ENCODE results near the gene SCNN1B. TPM values are rescaled to one million over a fixed set of nuclear protein-coding genes. Genes with fewer than 3 reads are reported as not detected.
"Not testable (repeated sequence)": the region's sequence is repeated elsewhere in the genome, so short reads cannot be mapped to it uniquely, and the experiment has no call there.

SCNN1B gene
- total RNA-seq, 2 donors from 2014 or later = 0.18 to 0.91 TPM

GRCh38 chr16:23284584-23284983 lies 17.5 kb upstream of the SCNN1B start:
- ATAC-seq = no peak
- no peak for DNase-seq
- intact Hi-C loops (cut with DNase I) = loop anchor here in 1 of 2 donors (10.0 kb wide), 1 partner anchor 50 kb away; no protein-coding TSS in a partner anchor

- intact Hi-C loops (cut with DNase I) = loop anchor here in 1 of 2 donors (10.0 kb wide), 1 partner anchor 49 kb away; no protein-coding TSS in a partner anchor
- ATAC-seq = no peak
- no peak for DNase-seq
Measured at GRCh38 chr16:23286131-23286532, 16.0 kb upstream of the SCNN1B start.

- ATAC-seq (no peak), DNase-seq (no peak)
- intact Hi-C loops (cut with DNase I) = loop anchor here in 1 of 2 donors (10.0 kb wide), 1 partner anchor 47 kb away; no protein-coding TSS in a partner anchor
Measured at GRCh38 chr16:23288209-23288608, 13.9 kb upstream of the SCNN1B start.

GRCh38 chr16:23288726-23289512 lies 13.2 kb upstream of the SCNN1B start:
- ATAC-seq = no peak
- intact Hi-C loops (cut with DNase I) = loop anchor here in 1 of 2 donors (10.0 kb wide), 1 partner anchor 46 kb away; no protein-coding TSS in a partner anchor
- DNase-seq = no peak

GRCh38 chr16:23290189-23291062 lies 11.7 kb upstream of the SCNN1B start:
- no peak for DNase-seq
- ATAC-seq = no peak
- intact Hi-C loops (cut with DNase I) = no loop called here

GRCh38 chr16:23293016-23293415 lies 9.1 kb upstream of the SCNN1B start:
- ATAC-seq = no peak
- no peak for DNase-seq
- intact Hi-C loops (cut with DNase I) = no loop called here

- DNase-seq (no peak), ATAC-seq (no peak)
- intact Hi-C loops (cut with DNase I) = no loop called here
Measured at GRCh38 chr16:23294260-23294659, 7.8 kb upstream of the SCNN1B start.

- ATAC-seq = no peak
- intact Hi-C loops (cut with DNase I) = no loop called here
- DNase-seq = no peak
Measured at GRCh38 chr16:23296994-23297393, 5.1 kb upstream of the SCNN1B start.

GRCh38 chr16:23298290-23298915 lies 3.7 kb upstream of the SCNN1B start:
- no peak for DNase-seq
- intact Hi-C loops (cut with DNase I) = no loop called here
- no peak for ATAC-seq

- ATAC-seq; DNase-seq; intact Hi-C loops (cut with DNase I): not testable (repeated sequence)
Measured at GRCh38 chr16:23299815-23300214, 2.3 kb upstream of the SCNN1B start.

GRCh38 chr16:23301251-23302044 lies 654 bp upstream of the SCNN1B start:
- DNase-seq (no peak), ATAC-seq (no peak)
- intact Hi-C loops (cut with DNase I) = no loop called here

GRCh38 chr16:23303685-23304084 lies 1.6 kb downstream of the SCNN1B start:
- ATAC-seq (no peak), DNase-seq (no peak)
- intact Hi-C loops (cut with DNase I) = no loop called here

- DNase-seq = no peak
- intact Hi-C loops (cut with DNase I) = no loop called here
- ATAC-seq = no peak
Measured at GRCh38 chr16:23304620-23305019, 2.5 kb downstream of the SCNN1B start.

- DNase-seq = no peak
- ATAC-seq = no peak
- intact Hi-C loops (cut with DNase I) = no loop called here
Measured at GRCh38 chr16:23306199-23307100, 4.3 kb downstream of the SCNN1B start.

GRCh38 chr16:23310217-23310616 lies 8.1 kb downstream of the SCNN1B start:
- DNase-seq = no peak
- no peak for ATAC-seq
- intact Hi-C loops (cut with DNase I) = no loop called here

GRCh38 chr16:23310744-23311143 lies 8.6 kb downstream of the SCNN1B start:
- intact Hi-C loops (cut with DNase I) = no loop called here
- DNase-seq (no peak), ATAC-seq (no peak)

GRCh38 chr16:23316232-23316631 lies 14.1 kb downstream of the SCNN1B start:
- intact Hi-C loops (cut with DNase I) = no loop called here
- ATAC-seq (no peak), DNase-seq (no peak)

Measured in left cardiac atrium (tissue), 4 donors.